ENCODE data around the gene PITPNC1. TPM values are rescaled to one million over a fixed set of nuclear protein-coding genes. Genes with fewer than 3 reads are reported as not detected.
"Not testable (repeated sequence)": the region's sequence is repeated elsewhere in the genome, so short reads cannot be mapped to it uniquely, and the experiment has no call there.

Gene PITPNC1
- total RNA-seq, 1 donor from 2014 or later: 35.0 TPM

DNA sequence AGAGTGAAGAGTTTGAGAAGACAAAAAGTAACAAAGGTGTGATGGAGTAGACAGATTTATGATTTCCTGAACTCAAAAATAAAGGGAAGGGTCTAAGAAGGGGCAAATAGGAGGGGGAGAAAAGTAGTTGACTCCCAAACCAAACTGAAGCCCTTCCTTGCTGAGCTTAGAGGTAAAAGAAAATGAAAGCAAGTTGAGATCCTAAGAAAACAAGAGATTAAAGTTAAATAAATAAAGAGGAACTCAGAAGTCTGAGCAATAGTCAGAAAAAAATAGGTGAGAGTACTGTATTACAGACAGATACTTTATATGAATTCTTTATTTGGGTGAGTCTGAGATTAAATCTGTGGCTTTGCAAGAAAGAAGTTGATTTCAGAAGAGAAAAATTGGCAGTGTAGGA, 7.4 kb upstream of the PITPNC1 start:
- DNase-seq (ENCODE audit: low spot score): no peak

DNA sequence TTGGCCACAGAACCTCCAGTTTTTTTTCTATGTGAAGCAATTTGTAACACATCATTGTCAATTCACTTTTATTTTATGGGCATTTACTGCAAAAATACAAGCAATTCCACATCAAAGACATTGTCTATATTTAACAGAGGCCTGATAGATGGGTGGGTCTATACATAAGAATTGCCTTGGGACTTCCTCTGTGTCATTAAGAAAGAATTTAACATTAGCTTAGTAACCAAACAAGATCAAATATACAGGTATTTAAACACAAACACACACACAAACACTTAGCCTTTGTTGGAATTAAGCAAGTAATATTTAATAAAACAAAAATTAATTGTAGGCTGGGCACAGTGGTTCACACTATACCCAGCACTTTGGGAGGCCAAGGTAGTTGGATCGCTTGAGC, 4.3 kb upstream of the PITPNC1 start:
- DNase-seq (ENCODE audit: low spot score): no peak

DNA sequence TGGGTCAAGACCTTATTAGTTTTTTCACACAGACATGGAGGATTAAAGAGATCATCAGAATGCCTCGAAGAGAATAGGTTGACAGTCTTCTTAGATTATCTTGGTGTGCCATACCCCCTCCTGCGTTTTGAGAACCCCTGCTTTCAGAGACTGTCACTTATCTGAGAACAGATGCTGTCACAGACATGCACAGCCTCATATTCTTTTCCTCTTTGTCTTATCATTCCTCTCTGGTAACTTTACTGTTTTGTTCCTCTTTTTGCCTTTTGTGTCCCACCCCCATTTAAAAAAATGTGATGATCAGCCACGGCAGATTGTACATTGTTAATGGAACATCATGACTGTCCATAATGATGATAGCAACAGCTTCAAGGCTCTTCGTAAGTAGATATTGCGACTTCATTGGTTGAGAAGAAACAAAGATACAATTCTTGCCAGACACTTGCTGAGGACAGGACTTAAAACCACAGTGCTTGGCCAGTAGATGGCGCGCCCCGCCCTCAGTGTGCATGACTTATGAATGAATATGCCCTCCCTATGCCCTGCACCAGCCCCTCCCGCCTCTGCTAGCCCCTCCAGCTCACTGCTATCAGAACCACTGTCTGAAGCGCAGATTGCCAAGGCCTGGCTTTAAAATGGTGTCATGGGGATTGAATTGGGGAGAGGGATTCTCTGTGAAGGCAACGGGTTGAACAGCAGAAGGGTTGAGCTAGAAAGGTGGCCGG, 2.6 kb upstream of the PITPNC1 start:
- DNase-seq (ENCODE audit: low spot score): peak; percentile 86

DNA sequence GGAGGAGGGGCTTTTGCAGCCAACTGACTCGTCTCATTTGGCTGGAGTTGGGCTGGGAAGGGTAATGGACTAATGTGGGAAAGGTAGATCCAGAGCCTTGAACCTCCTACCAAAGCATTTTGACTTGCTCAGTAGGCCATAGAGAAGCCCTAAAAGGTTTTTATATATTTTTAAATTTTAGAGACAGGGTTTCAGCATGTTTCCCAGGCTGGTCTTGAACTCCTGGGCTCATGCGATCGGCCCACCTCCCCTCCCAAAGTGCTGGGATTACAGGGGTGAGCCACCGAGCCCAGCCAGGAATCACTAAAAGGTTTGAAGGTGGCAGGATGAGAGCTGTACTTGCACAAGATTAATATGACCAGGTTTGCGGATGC, 2.0 kb upstream of the PITPNC1 start:
- no peak for DNase-seq (ENCODE audit: low spot score)

DNA sequence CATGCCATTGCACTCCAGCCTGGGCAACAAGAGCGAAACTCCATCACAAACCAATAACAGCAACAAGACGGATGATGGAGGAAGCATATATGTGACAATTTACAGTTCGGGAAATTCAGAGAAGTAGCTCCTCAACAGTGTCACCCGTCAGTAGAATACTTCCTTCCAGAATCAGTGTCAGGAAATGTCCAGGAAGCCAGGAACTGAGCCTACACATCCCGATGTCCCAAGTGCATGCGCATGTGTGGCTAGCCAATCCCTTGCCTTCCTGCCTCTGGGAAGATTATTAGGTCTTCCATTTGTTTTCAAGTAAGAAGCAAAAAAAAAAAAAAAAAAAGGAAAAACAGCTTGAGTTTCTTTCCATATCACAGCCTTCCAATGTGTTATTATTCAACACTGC, 1.4 kb upstream of the PITPNC1 start:
- DNase-seq (ENCODE audit: low spot score): no peak

DNA sequence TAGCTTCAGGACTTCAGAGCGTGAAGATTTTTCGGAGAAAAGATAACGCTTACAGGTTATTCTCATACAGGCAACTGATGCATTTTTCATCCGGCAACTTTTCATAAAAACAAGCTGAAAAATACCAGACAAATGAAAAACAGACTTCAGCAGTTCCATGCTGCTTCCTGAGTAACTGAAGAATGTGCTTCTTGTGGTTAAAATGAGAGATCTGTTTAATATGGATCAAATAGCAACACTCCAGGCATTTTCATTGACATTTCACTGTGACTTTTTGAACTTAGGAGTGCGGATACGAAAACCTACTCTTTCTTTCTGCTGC, 705 bp upstream of the PITPNC1 start:
- no peak for DNase-seq (ENCODE audit: low spot score)

DNA sequence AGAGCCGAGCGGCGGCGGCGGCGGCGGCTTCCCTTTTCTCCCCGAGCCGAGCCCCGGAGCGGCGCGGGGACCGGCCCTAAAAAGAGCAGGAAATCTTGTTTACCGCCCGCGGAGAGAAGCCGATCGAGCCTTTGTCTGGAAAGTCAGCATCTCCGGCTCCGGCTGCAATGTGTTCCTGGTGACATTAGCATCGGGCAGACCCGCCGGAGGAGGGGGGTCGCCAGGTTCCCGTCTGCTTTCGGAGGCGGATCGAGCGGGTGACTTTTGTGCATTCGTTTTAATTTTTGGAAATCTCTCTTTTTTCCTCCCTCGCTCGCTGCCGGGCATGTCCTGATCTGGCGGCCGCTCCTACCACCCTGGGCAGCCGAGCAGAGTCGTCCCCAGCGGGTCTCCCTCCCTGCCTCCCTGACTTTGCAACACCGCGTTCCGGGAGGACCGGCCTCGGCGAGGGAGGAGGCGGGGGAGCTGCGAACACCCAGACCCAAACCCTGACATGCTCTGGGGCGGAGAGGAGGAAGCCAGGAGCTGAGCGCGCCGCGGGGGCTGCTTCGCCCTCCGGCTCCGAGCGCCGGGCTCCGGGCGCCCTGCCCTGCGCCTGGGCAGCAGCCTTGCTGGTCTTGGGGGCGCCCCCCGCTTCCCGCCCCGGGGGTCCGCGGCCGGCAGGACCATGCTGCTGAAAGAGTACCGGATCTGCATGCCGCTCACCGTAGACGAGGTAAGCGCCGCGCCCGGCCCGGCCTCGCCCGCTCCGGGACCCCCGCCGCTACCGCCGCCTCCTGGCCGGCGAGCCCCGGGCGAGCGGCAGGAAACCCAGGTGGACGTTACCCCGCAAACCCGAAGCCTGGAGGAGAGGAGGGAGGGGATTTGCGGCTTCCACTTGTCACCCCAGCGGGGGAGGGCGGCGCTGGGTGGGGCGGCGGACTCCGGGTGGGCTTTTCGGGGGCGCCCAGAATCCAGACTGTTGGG, 690 bp downstream of the PITPNC1 start:
- DNase-seq (ENCODE audit: low spot score): peak; percentile 41

DNA sequence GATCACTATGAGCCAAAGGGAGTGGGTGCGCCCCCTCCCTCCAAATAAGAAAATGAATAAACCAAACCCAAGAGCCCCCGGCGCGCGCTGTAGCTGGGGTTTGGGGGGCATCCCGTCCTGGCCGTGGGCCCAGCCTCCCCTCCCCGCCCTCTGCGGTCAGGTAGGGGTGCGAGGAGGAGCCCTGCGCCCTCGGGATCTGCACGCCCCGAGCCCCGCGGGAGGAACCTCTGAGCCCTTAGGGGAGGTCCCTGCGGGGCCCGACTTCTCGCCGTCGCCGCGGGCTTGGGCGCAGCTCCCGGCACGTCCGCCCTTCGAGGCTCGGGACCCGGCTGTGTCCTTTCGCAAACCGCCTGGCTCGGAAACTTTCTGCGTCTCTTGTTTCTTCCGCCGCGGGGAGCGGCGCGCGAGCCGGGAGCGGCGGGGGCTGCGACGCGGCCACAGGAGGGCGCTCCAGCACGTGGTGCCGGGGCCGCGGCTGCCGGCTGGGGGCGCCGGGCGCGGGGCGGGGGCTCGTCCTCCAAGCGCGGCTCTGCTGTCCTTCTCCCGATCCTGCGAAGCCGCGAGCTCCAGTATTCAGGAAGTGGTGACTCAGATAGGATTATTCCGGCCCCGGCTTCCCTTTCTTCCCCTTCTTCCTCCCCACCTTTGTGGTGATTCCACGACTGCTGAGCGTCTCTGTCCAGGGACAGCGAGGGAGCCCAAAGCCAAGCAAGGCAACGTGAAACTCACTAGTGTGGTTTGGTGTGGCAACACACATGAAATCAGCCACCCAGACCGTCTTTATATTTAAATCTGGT, 1.6 kb downstream of the PITPNC1 start:
- DNase-seq (ENCODE audit: low spot score): peak; percentile 73

DNA sequence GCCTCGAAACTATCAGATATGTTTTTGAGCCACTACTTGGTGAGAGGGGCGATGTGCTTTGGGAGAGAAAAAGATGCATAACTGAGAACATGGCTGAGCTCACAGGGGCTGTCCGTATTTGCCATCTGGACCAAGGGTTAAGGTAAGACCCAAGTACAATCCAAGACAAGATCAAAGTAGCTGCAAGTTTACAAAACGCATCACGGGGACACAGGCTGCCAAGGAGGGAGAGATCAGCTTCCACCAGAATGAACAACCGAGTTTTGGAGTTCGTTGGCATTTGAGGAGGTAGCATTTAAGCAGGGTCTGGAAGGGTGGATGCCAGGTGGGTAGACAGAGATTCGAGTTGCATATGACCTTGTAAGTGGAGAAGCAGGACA, 2.2 kb downstream of the PITPNC1 start:
- no peak for DNase-seq (ENCODE audit: low spot score)

DNA sequence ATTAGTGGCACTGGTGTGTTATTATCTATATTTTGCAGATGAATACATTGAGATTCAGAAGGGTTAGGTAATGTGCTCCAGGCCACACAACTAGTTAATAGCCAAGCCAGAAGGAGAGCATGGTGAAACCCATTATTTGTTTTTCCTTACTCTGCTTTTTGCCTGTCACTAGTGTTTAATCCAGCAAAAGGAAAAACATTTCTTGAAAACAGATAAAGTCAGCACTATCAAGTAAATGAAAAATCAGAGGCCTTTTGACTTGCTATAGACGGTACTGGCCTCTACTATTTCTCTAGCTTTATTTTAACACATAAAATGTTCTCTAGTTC, 4.8 kb downstream of the PITPNC1 start:
- no peak for DNase-seq (ENCODE audit: low spot score)

DNA sequence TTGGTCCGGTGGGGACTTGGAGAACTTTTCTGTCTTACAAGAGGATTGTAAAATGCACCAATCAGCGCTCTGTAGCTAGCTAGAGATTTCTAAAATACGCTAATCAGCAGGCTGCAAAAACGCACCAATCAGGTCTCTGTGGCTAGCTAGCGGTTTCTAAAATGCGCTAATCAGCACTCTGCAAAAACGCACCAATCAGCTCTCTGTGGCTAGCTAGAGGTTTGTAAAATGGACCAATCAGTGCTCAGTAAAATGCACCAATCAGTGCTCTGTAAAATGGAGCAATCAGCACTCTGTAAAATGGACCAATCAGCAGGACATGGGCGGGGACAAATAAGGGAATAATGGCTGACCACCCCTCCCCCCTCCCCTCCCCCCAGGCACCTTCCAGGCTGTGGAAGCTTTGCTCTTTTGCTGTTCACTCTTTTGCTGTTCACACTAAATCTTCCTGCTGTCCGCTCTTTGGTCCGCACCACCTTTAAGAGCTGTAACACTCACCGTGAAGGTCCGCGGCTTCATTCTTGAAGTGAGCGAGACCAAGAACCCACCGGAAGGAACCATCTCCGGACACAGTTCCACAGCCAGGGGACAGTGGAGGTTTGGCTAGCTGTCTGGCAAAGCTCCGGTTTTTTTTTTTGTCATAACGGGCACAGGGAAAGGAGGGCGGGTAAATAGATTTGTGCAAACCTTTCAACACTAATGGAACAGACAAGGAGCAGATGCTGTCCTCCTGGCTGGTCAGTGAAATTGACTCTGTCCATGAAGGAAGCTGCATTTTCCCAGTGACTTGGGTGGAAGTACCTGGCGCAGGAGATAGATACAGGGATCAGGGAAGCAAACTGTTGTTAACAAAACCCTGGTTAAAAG, 8.3 kb downstream of the PITPNC1 start:
- no peak for DNase-seq (ENCODE audit: low spot score)

DNA sequence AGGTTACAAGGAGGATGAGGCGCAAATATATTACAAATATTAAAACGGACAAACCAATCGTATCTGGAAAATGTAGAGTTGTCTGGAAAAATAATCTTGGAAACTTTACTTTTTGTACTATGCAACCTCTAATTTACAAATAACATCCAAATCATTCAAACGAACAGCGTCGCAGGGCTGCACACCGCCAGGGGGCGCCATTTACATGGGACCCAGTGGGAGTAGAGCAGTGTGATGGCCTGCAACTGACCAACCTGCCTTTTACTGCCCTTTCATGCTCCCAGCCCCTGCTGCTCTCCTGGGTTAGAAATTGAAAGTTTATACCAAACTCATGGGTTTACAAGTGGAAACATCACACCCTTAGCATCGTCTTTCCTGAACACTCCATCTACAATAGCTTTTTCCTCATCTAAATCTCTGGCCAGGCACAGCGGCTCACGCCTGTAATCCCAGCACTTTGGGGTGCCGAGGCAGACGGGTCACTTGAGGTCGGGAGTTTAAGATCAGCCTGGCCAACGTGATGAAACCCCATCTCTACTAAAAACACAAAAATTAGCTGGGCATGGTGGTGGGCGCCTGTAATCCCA, 10.0 kb downstream of the PITPNC1 start:
- DNase-seq (ENCODE audit: low spot score): peak; percentile 32

DNA sequence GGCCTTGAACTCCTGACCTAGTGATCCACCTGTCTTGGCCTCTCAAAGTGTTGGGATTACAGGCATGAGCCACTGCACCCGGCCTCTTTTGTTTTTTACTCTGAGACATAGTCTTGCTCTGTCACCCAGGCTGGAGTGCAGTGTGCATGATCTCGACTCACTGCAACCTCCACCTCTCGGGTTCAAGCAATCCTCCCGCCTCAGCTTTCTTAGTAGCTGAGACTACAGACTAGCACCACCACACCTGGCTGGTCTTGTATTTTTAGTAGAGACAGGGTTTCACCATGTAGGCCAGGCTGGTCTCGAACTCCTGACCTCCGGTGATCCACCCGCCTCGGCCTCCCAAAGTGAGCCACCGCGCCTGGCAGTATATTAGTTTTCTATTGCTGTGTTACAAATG, 11.5 kb downstream of the PITPNC1 start:
- DNase-seq (ENCODE audit: low spot score): not testable (repeated sequence)

DNA sequence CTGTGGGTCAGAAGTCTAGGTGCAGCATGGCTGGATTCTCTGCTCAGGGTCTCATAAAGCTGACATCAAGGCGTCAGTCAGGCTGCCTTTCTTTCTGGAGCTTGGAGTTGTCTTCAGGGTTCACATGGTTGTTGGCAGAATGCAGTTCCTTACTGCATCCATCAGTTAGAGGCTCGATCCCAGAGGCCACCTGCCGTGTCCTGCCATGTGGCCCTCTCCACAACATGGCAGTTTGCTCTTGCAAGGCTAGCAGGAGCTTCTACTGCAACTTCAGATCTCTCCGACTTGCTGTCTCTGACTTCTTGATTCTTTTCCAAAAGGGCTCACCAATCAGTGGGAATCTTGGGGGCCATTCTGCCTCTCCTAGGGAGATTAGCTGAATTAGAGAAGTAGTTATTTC, 11.9 kb downstream of the PITPNC1 start:
- no peak for DNase-seq (ENCODE audit: low spot score)

DNA sequence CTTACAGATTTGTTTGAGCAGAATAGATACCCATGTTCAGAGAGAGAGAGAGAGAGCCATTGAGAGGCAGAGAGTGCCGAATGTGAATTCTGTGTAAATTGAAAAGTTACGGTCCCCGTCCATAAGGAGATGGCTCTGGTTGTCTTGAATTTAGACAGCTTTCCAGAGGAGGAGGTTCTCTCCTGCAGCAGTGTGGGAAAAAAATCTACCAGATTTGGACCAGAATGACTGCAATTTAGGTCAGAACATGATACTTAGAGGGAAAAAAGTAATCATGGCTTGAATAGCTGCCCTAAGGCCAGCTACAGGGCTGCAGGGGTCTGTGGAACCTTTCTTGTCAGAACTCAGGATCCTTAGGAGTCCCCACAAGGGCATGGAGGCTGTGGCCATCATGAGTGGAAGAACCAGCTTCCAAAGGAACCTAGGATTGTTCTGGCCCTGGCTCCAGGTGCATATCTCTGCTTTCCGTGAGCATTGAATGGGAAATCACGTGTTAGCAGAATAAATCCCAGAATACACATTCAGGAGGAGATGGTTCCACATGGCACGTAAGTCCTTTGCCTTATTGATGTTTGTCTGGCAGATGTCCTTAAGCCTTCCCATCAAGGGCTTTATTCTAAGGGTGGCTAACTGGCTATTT, 13.0 kb downstream of the PITPNC1 start:
- DNase-seq (ENCODE audit: low spot score): no peak

DNA sequence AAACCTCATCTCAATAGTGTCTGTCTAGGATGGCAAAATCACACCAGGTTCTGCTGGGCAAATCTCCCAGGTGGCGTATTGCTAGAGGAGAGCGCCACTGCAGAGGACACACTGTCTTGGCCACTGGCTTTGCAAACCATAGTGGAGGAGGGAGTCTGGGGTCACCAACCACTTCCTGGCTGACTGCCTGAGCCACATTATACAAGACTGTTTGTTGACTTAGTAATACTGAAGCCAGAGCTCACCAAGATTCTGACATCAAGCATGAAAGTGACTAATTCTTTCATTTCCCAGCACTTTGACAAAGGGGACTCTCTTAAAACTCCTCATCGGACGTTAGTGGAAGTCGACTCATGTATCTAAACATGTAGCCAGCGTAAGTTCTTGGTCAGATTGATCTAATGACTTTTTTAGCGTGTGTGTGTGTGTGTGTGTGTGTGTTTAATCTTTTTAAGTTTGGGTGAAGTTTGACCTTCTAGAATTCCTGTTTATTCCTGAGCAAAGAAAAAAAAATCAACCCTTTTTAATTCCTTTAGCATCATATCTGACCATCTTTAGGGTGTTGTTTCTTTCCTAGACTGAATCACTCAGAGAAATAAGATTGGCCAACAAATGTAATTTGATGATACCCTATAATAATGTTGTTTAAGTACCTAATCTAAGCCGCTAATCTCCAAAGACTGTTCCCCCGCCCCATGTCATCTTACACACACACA, 13.7 kb downstream of the PITPNC1 start:
- DNase-seq (ENCODE audit: low spot score): peak; percentile 60

DNA sequence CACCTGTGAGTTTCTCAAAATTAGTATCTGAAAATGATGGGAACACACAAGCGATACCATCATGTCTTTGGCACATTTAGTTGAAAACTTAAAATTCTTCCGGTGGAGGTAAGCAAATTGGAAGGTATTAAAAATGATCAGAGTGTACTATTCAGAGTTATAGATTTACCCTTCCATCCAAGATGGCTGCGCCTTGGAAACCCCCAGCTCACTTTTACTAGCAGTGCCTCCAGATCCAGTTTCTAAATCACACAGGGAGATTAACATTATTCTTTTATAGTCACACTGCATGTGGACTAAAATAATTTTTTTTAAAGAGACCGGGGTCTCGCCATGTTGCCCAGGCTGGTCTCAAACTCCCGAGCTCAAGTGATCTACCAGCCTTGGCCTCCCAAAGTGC, 15.0 kb downstream of the PITPNC1 start:
- no peak for DNase-seq (ENCODE audit: low spot score)

DNA sequence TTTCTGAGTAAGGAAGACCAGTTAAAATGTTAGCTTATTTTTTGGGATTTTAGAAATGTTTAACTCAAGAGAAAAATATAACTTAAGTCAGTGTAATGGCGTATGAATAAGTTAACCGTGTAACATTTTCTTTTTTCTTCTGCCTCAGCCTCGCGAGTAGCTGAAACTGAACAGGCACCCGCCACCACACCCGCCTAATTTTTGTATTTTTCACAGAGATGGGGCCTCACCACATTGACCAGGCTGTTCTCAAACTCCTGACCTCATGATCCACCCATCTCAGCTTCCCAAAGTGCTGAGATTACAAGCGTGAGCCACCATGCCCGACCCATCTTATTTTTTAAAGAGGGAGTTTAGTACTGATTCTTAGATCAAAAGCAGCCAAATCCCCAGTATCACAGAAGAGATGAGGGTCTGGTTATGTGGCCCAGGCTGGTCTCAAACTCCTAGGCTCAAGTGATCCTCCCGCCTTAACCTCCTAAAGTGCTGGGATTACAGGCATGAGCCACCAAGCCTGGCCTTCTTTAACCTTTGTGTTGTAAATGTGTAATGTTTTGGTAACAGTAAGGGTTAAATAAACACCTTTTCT, 16.8 kb downstream of the PITPNC1 start:
- DNase-seq (ENCODE audit: low spot score): no peak

DNA sequence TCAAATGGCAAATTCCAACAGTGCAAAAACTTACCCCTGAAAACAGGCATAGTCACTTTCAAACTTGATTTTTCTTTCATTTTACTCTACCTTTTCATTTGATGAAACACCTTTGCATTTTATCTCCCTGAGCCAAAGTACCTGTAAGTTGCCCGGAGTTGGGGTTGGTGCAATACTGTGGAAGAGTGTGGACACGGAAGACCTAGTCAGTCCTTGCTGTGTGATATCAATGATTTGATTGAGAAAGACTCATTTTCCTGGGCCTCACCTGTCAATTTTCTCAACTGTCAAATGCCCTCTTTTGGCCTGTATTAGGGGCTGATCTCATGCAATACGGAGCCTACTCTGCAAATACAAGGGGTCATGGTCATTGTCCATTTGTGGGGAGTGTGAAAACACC, 22.6 kb downstream of the PITPNC1 start:
- DNase-seq (ENCODE audit: low spot score): no peak

DNA sequence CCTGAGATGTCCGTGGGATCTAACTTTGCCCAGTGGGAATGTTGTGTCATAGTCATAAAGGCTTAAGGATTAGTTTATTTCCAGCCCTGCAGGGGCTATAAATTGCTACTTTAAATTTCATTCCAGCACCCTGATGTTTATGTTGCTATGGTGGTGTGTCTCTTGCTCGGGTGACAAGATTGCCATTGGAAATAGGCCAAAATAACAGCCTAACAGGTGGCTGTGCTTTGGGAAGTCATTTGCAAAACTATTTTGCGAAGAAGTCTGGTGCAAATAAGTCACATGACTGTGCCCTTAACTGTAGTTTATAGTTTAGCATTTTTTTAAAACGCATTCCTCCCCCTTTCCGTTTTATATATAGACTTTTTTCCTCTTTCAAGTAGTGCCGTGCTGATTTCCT, 23.1 kb downstream of the PITPNC1 start:
- DNase-seq (ENCODE audit: low spot score): no peak

Measured in mucosa of gallbladder (tissue), 1 donor.